IMR-90 (cell line): ENCODE measurements around the gene NAPSA. TPM values are rescaled to one million over a fixed set of nuclear protein-coding genes. Genes with fewer than 3 reads are reported as not detected.

Source experiments
- ATAC-seq: fragments of 200-7000 bp; cut with Tn5 transposase; 2 replicates; pipeline ENCODE4 v1.9.1; 2020; ENCODE audit warnings: low read depth, mild to moderate bottlenecking, moderate library complexity
- BruUV-seq: library from RNA; stranded (reverse); fragments of 400-500 nt; replicated peaks from 2 replicates; lab custom pipeline; 2021; lab: Mats Ljungman, UMichigan
- CTCF ChIA-PET: fragments of 300-600 bp; formaldehyde crosslinking; extraction: SDS; loops from one replicate; lab custom pipeline; 2021; ENCODE audit warnings: antibody characterized with exemption; lab: Yijun Ruan, JAX
- POLR2A ChIA-PET: fragments of 300-600 bp; sonication (Branson Sonifier 250); formaldehyde crosslinking; loops from one replicate; lab custom pipeline; 2022; ENCODE audit warnings: antibody characterized with exemption; ENCODE audit not compliant: unreplicated experiment; lab: Charles Lee
- DNase-seq: peaks from one replicate; pipeline ENCODE4 v3.0.0; 2013
- H2AFZ ChIP-seq: replicated peaks from 2 replicates; pipeline ENCODE3; 2013; ENCODE audit warnings: low read length, mild to moderate bottlenecking; ENCODE audit not compliant: poor library complexity
- H2AK5ac ChIP-seq: 2 replicates; pipeline ENCODE4 v1.6.1; 2013; ENCODE audit warnings: low read depth, low read length, inconsistent platforms
- H2AK9ac ChIP-seq: replicated peaks from 2 replicates; pipeline ENCODE3; 2013; ENCODE audit warnings: mild to moderate bottlenecking, low read depth, low read length, moderate library complexity; ENCODE audit not compliant: poor library complexity
- H2BK120ac ChIP-seq: 2 replicates; pipeline ENCODE4 v1.6.1; 2013; ENCODE audit warnings: low read depth, low read length, inconsistent platforms
- H2BK15ac ChIP-seq: 3 replicates; pipeline ENCODE4 v1.6.1; 2013; ENCODE audit warnings: low read depth, low read length, inconsistent platforms
- H2BK20ac ChIP-seq: 2 replicates; pipeline ENCODE4 v1.6.1; 2013; ENCODE audit warnings: low read depth, mild to moderate bottlenecking, inconsistent platforms, low read length, moderate library complexity
- H2BK5ac ChIP-seq: 2 replicates; pipeline ENCODE4 v1.6.1; 2013; ENCODE audit warnings: mild to moderate bottlenecking, low read depth, low read length, inconsistent platforms; ENCODE audit not compliant: poor library complexity, severe bottlenecking
- H3K14ac ChIP-seq: replicated peaks from 2 replicates; pipeline ENCODE4 v1.6.1; 2013; ENCODE audit warnings: low read depth, low read length, inconsistent platforms
- H3K18ac ChIP-seq: 2 replicates; pipeline ENCODE4 v1.6.1; 2013; ENCODE audit warnings: low read depth, low read length, control low read depth
- H3K23ac ChIP-seq: 2 replicates; pipeline ENCODE4 v1.6.1; 2013; ENCODE audit warnings: low read depth, low read length, inconsistent platforms
- H3K27ac ChIP-seq: 2 replicates; pipeline ENCODE4 v1.5.1; 2013; ENCODE audit warnings: mild to moderate bottlenecking, control low read depth, low read length; ENCODE audit not compliant: insufficient read depth
- H3K27me3 ChIP-seq: 2 replicates; pipeline ENCODE4 v1.6.1; 2013; ENCODE audit warnings: low read length; ENCODE audit not compliant: control insufficient read depth, insufficient read depth
- H3K36me3 ChIP-seq: 2 replicates; pipeline ENCODE4 v1.6.1; 2013; ENCODE audit warnings: low read length, mixed read lengths; ENCODE audit not compliant: control insufficient read depth, insufficient read depth
- H3K4ac ChIP-seq: 2 replicates; pipeline ENCODE4 v1.6.1; 2013; ENCODE audit warnings: low read depth, low read length, inconsistent platforms
- H3K4me1 ChIP-seq: 2 replicates; pipeline ENCODE4 v1.6.1; 2013; ENCODE audit warnings: low read length, mixed read lengths; ENCODE audit not compliant: control insufficient read depth, insufficient read depth
- H3K4me2 ChIP-seq: 2 replicates; pipeline ENCODE4 v1.6.1; 2013; ENCODE audit warnings: low read depth, mild to moderate bottlenecking, control low read depth, low read length, moderate library complexity
- H3K4me3 ChIP-seq: 2 replicates; pipeline ENCODE4 v1.5.1; 2013; ENCODE audit warnings: low read depth, mild to moderate bottlenecking, control low read depth, low read length, moderate library complexity; ENCODE audit not compliant: insufficient read depth
- H3K56ac ChIP-seq: 2 replicates; pipeline ENCODE4 v1.6.1; 2013; ENCODE audit warnings: low read length, inconsistent platforms; ENCODE audit not compliant: insufficient read depth; ENCODE audit errors: extremely low read depth
- H3K79me1 ChIP-seq, 2 experiments: 2 replicates each; pipeline ENCODE4 v1.6.1; 2013; ENCODE audit warnings: low read length in 2 of 2, inconsistent platforms in 1 of 2, low read depth in 1 of 2
- H3K9ac ChIP-seq: 2 replicates; pipeline ENCODE4 v1.6.1; 2013; ENCODE audit warnings: low read depth, low read length, control low read depth
- H3K9me1 ChIP-seq: 2 replicates; pipeline ENCODE4 v1.6.1; 2013; ENCODE audit warnings: low read length, inconsistent platforms; ENCODE audit not compliant: insufficient read depth
- H3K9me3 ChIP-seq: 2 replicates; pipeline ENCODE4 v1.6.1; 2013; ENCODE audit warnings: low read length; ENCODE audit not compliant: control insufficient read depth, insufficient read depth
- H4K20me1 ChIP-seq: 2 replicates; pipeline ENCODE4 v1.6.1; 2013; ENCODE audit warnings: low read length, inconsistent platforms; ENCODE audit not compliant: insufficient read depth
- H4K5ac ChIP-seq: 2 replicates; pipeline ENCODE4 v1.6.1; 2013; ENCODE audit warnings: mild to moderate bottlenecking, low read depth, low read length, control low read depth
- H4K8ac ChIP-seq, 2 experiments: 2 replicates each; pipeline ENCODE4 v1.6.1; 2013; ENCODE audit warnings: low read depth in 2 of 2, low read length in 2 of 2, control low read depth in 1 of 2, inconsistent platforms in 1 of 2
- H4K91ac ChIP-seq: 2 replicates; pipeline ENCODE4 v1.6.1; 2013; ENCODE audit warnings: low read depth, low read length, inconsistent platforms; ENCODE audit not compliant: insufficient read depth
- BHLHE40 ChIP-seq: fragments of 150-350 bp; IDR thresholded peaks from 2 replicates; pipeline ENCODE4 v1.6.1; 2016; ENCODE audit warnings: mild to moderate bottlenecking, low read depth, low read length
- FOS ChIP-seq: fragments of 150-350 bp; IDR thresholded peaks from 2 replicates; pipeline ENCODE4 v1.6.1; 2016; ENCODE audit warnings: low read depth, low read length
- MAFK ChIP-seq: IDR thresholded peaks from 2 replicates; pipeline ENCODE4 v1.6.1; 2012; ENCODE audit warnings: low read depth, low read length, improper control_type of control experiment
- MAZ ChIP-seq: IDR thresholded peaks from 2 replicates; pipeline ENCODE4 v1.6.1; 2012; ENCODE audit warnings: low read depth, mild to moderate bottlenecking, low read length, improper control_type of control experiment, moderate library complexity, borderline replicate concordance
- MXI1 ChIP-seq: IDR thresholded peaks from 2 replicates; pipeline ENCODE4 v1.6.1; 2012; ENCODE audit warnings: low read depth, mild to moderate bottlenecking, low read length, moderate library complexity, borderline replicate concordance
- NFE2L2 ChIP-seq: fragments of 150-350 bp; IDR thresholded peaks from 2 replicates; pipeline ENCODE4 v1.6.1; 2016; ENCODE audit warnings: low read depth, mild to moderate bottlenecking, low read length
- POLR2A ChIP-seq: IDR thresholded peaks from 2 replicates; pipeline ENCODE4 v1.6.1; 2012; ENCODE audit warnings: mild to moderate bottlenecking, low read depth, low read length
- RAD21 ChIP-seq: IDR thresholded peaks from 2 replicates; pipeline ENCODE4 v1.6.1; 2012; ENCODE audit warnings: low read length, improper control_type of control experiment
- RCOR1 ChIP-seq: IDR thresholded peaks from 2 replicates; pipeline ENCODE4 v1.6.1; 2012; ENCODE audit warnings: mild to moderate bottlenecking, low read length, improper control_type of control experiment; ENCODE audit not compliant: insufficient replicate concordance
- RFX5 ChIP-seq: IDR thresholded peaks from 2 replicates; pipeline ENCODE4 v1.8.0; 2012; ENCODE audit warnings: low read depth, mild to moderate bottlenecking, low read length, moderate library complexity
- whole genome bisulfite sequencing, 2 experiments: methylation state at CpG; one replicate each; pipeline versions ENCODE4 v1.1.5 to v1.1.7; 2013; ENCODE audit warnings: missing lambda C conversion rate in 2 of 2; ENCODE audit not compliant: insufficient read length in 1 of 2; ENCODE audit errors: extremely low coverage in 2 of 2; 5-methylcytosine and 5-hydroxymethylcytosine counted together
- dilution Hi-C: fragments of 300-500 bp; cut with HindIII; formaldehyde crosslinking; loops from one replicate; pipeline ENCODE4 v1.14.3; 2018; ENCODE audit warnings: low sequenced_read_pairs; ENCODE audit not compliant: unreplicated experiment
- in situ Hi-C: fragments of 300-500 bp; cut with MboI; formaldehyde crosslinking; loops from 3 replicates; pipeline ENCODE4 v1.14.3; 2019; ENCODE audit warnings: low sequenced_read_pairs, inconsistent platforms, mixed read lengths
- intact Hi-C: fragments of 100-400 bp; cut with micrococcal nuclease; formaldehyde crosslinking; loops from 2 replicates; pipeline ENCODE4 v1.10.0; 2022
- polyA plus RNA-seq, 3 experiments: library from polyadenylated mRNA; depleted of rRNA; stranded (reverse); fragments of >200 nt; gene quantifications; 2 replicates each; pipeline ENCODE4 v1.2.3, GENCODE V29; 2012; ENCODE audit warnings: low replicate concordance in 1 of 3
- total RNA-seq: library from RNA; depleted of rRNA; stranded (reverse); fragments of >200 nt; gene quantifications from 2 replicates; pipeline ENCODE4 v1.2.3, GENCODE V29; 2012
- TF ChIP-seq, protein P1 (sequence below): fragments of 150-350 bp; IDR thresholded peaks from 2 replicates; pipeline ENCODE4 v1.6.1; 2016; ENCODE audit warnings: low read depth, mild to moderate bottlenecking, low read length, moderate library complexity, borderline replicate concordance
- TF ChIP-seq, protein P2 (sequence below): conservative IDR thresholded peaks from 2 replicates; pipeline ENCODE4 v1.5.1; 2012; ENCODE audit warnings: mild to moderate bottlenecking, low read depth, low read length, improper control_type of control experiment

Gene NAPSA
- total and polyA plus RNA-seq, 2 of the 4 experiments (the other 2 are of a cell fraction): 0.39 TPM; not detected in 1

DNA sequence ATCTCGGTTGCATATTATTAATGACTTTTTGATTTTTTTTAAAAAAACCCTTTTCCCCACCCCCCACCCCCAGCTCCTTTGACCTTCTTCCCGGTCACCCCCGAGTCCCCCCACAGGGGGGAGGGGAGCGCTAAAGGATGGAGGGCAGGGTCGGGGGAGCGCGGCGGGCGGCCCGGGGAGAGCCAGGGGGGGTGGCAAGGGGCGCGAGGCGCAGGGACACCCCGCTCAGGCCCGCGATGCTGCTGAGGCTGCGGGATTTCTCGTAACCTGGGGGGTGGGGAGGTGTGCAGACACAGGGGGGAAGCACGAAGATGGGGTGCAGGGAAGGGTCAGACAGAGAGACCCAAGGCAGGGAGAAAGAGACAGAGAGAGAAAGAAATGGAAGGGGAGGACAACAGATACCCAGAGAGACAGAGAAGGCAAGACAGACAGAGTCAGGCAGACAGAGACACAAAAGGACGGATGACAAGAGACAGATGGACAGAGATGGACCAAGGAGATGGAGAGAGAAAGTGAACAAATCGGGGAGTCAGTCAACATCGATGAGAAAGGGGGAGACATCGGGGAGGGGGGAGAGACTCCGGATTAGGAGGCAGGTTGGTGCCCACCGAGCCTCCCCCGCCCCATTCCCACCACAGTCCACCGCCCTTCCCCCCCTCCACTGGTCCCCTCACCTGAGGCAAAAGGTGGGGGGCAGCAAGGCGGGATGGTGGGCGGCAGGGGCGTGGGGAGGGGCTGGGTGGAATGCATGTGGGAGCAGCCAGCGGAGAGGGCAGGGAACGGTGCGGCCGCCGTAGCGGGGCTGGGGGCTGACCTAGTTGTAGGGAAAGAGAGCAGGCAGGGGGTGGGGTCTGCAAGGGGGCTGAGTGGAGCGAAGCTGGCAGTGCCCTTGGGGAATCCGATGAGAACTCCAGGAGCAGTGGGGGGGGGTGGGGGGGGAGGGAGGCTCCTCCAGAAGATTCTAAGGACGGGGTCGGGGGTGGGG, 50.4 kb downstream of the NAPSA start (continued):
- TF ChIP-seq FOS: no peak

DNA sequence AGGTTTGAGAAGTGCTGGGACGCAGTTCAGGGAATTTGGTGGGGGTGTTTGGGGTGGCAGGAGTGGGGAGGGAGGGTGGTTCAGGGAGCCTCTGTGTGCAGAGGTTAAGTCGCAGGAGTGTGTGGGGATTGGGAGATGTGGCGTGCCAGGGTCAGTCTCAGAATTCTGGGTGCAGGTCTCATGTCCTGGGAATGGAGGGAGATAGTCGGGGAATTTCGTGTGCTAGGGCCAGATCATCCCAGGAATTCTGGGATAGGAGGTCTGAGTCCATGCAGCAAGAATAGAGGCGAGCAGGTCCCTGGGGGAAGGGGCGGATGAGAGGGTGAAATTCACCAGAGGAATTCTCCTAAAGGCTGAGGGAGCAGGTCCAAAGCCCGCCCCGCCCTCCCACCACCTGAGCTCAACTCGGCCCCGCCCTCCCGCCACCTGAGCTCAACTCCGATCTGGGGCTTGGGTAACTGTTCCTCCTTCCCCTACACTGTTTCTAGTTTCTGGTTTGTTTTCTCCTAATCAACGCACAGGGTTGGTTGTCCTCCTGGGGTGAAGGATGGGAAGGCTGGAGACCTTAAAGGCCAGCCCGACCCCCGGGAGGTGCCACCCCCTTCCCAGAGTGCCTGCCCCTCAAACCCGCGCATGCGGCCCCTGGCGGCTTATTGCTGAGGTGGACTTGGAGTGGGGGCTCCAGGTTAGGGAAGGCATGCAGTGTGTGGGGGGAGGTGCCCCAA, 51.5 kb downstream of the NAPSA start:
- ATAC-seq (no peak), DNase-seq (no peak)
- Histone ChIP-seq H3K18ac (no peak overlapping the region), H3K56ac (no peak overlapping the region), H2AK5ac (no peak overlapping the region), H4K91ac (no peak overlapping the region), H3K4me3 (no peak overlapping the region), H3K9me3 (no peaks in the 10 kb centered on the region), H3K14ac (no peak overlapping the region), H3K9me1 (no peaks in the 10 kb centered on the region), H4K8ac (no peak overlapping the region), H2AK9ac (no peak overlapping the region), H2BK5ac (no peak overlapping the region), H3K23ac (no peak overlapping the region), H2AFZ (no peak overlapping the region), H2BK15ac (no peak overlapping the region), H3K27me3 (peaks cover 39% of the 10 kb centered on the region), H3K27ac (no peak overlapping the region), H3K4me2 (no peak overlapping the region), H4K5ac (no peak overlapping the region), H2BK20ac (no peak overlapping the region), H3K4ac (no peak overlapping the region), H3K4me1 (no peaks in the 10 kb centered on the region), H2BK120ac (no peak overlapping the region), H3K36me3 (no peaks in the 10 kb centered on the region), H3K79me1 (no peaks in the 10 kb centered on the region), H4K20me1 (no peaks in the 10 kb centered on the region), H3K9ac (no peak overlapping the region)
- dilution Hi-C loops (no loop called here), in situ Hi-C loops (no loop called here), intact Hi-C loops (no loop called here)
- 13% methylated on average over 1 of the region's 20 CpGs; no CpG with 5 or more reads in 1 of the 2 experiments for WGBS, 2 experiments
- no TSS peak for BruUV-seq
- CTCF ChIA-PET: no interaction called here
- POLR2A ChIA-PET: no interaction called here
- TF ChIP-seq MAZ (no peak), FOS (no peak), RAD21 (no peak), MAFK (no peak), NFE2L2 (no peak), POLR2A (no peak), RCOR1 (no peak), MXI1 (no peak), RFX5 (no peak), BHLHE40 (no peak)
- TF ChIP-seq, protein P1, sequence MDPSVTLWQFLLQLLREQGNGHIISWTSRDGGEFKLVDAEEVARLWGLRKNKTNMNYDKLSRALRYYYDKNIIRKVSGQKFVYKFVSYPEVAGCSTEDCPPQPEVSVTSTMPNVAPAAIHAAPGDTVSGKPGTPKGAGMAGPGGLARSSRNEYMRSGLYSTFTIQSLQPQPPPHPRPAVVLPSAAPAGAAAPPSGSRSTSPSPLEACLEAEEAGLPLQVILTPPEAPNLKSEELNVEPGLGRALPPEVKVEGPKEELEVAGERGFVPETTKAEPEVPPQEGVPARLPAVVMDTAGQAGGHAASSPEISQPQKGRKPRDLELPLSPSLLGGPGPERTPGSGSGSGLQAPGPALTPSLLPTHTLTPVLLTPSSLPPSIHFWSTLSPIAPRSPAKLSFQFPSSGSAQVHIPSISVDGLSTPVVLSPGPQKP: no peak
- TF ChIP-seq, protein P2, sequence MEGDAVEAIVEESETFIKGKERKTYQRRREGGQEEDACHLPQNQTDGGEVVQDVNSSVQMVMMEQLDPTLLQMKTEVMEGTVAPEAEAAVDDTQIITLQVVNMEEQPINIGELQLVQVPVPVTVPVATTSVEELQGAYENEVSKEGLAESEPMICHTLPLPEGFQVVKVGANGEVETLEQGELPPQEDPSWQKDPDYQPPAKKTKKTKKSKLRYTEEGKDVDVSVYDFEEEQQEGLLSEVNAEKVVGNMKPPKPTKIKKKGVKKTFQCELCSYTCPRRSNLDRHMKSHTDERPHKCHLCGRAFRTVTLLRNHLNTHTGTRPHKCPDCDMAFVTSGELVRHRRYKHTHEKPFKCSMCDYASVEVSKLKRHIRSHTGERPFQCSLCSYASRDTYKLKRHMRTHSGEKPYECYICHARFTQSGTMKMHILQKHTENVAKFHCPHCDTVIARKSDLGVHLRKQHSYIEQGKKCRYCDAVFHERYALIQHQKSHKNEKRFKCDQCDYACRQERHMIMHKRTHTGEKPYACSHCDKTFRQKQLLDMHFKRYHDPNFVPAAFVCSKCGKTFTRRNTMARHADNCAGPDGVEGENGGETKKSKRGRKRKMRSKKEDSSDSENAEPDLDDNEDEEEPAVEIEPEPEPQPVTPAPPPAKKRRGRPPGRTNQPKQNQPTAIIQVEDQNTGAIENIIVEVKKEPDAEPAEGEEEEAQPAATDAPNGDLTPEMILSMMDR: no peak
